ENCODE data around the gene MAL.

GRCh38 chr2:94994063-94994913 lies 31.2 kb upstream of the MAL start:
- no peak for TF ChIP-seq CTCF (conservative IDR thresholded peaks at IDR 0.05)
- TF ChIP-seq ZFX (IDR thresholded peaks at IDR 0.05), result no peak

Measured in C4-2B (cell line).